GM12875 (cell line): Measurements from ENCODE around the gene GINS2.

Experiments used
- H3K4me3 ChIP-seq: one replicate; pipeline ENCODE4 v1.5.1; 2011; ENCODE audit warnings: low read depth, low read length, control low read depth
- CTCF ChIP-seq: IDR thresholded peaks from 2 replicates; pipeline ENCODE4 v1.5.1; 2011; ENCODE audit warnings: low read depth, mild to moderate bottlenecking, control low read depth, inconsistent platforms, low read length, moderate library complexity, borderline replicate concordance; ENCODE audit not compliant: insufficient read depth

The GINS2 gene

DNA sequence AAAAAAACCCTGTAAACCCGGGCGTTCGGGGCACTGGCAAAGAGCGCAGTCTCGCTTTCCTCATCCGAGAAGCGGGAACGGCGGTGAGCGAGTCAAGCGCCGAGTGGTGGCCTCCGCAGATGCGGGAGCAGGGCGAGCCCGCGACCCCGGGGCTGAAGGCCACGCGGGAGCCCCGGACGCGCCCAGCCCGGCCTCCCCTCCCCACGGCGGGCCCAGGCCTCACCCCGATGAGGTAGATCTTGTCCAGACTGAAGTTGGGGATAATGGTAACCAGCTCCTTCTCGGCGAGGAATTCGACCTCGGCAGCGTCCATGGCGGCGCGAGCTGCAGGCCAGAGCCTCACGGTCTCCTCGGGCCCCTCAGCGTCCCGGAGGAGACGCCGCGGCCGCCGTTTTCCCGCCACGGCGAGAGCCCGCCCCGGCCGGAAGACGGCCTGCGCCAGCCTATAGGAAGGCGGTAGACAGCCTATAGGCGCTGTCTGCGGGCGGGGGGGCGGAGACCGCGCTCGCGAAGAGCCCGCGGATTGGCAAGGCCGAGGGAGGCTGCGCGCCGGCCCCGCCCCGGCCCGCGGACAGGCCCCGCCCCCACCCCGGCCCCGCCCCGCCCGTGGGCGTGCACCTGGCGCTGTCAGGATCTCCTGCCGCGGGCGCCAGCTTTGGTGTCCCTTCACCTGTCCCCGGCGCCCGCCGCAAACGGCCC lies at the start of gene GINS2:
Gene GINS2 (minus strand): TSS at position 369 of the 699 bp plus-strand sequence. CDS start 56 bp downstream, at position 313.
- no peak for TF ChIP-seq CTCF
- peak within 1 kb of the TSS; percentile 84 for H3K4me3 ChIP-seq

DNA sequence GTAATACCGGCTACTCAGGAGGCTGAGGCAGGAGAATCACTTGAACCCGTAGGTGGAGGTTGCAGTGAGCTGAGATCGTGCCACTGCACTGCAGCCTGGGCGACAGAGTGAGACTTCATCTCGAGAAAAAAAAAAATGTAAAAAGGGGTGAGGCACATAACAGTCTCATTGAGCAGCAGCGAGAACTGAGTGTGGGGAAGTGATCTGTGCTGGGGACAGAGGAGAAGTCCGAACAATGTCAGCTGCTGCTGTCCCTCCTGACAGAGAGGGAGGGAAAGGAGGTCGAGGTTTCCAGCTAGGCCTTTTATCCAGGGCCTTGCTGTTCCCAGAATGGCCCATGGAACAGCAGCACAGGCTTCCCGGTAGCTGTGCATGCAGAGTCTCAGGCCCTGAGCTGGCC lies 48.2 kb upstream of the GINS2 start:
- H3K4me3 ChIP-seq = no peak overlapping the region
- TF ChIP-seq CTCF = no peak

DNA sequence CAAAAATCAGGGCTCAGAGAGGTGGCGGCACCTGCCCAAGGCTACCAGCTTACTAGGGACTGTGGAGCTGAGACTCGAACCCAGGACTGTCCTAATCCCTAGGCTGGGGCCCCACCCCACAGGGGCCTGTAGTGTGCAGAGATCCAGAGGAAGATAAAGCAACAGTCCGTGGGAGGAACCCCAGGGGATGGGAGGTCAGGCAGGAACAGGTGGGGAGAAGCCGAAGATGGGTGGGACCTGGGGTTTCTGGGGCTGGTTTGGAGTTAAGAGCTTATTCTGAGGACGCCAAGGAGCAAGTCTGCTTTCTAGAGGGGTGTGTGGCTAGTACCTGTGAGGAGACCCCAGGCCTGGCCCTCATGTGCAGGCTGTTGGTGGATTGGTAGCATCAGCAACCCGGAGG lies 47.2 kb upstream of the GINS2 start:
- no peak overlapping the region for H3K4me3 ChIP-seq
- TF ChIP-seq CTCF = no peak

GRCh38 chr16:85735225-85735635 lies 46.5 kb upstream of the GINS2 start:
- no peak for TF ChIP-seq CTCF
- no peak overlapping the region for H3K4me3 ChIP-seq

- H3K4me3 ChIP-seq = no peak overlapping the region
- no peak for TF ChIP-seq CTCF
These were observed 45.7 kb upstream of the GINS2 start for GRCh38 chr16:85734311-85735017.

DNA sequence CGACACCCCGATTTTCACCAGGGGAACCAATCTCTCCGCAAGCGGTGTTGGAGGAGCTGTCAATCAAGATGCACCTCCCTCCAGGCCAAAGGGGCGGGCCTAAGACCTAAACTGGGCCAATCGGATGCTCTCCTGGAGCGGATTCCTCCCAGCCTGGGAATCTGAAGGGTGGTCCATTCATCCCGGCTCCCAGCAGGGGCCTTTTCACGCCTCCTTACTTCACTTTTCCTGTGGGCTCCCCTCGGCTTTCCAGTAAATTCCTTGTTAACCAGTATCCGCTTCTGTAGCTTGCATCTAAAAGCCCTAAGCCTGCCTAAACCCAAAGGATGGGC lies 45.1 kb upstream of the GINS2 start:
- no peak overlapping the region for H3K4me3 ChIP-seq
- no peak for TF ChIP-seq CTCF

DNA sequence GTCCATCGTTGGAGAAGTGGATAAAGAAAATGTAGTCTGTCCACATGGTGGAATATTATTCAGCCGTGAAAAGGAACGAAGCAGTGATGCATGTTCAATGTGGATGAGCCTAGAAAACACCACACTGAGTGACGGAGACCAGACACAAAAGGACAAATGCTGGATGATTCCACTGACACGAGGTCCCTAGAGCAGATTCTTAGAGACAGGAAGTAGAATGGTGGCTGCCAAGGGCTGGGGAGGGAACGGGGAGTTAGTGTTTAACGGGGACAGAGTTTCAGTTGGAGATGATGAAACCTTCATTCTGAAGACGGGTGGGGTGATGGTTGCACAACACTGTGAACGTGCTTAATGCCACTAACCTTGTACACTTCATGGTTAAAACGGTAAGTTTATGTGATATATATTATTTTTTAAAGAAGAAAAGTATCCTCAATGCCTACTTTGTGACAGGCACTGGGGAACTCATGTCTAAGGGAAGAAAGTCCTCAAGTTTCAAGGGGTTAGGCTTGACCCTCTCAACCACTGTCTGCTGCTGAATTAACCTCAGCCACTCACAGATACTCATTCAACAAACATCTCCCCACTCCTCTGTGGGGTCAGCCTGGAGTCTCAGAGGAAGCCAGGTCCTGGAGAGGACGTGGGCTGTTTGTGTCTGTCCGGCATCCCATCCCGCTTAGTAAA lies 44.5 kb upstream of the GINS2 start:
- TF ChIP-seq CTCF = no peak
- H3K4me3 ChIP-seq = no peak overlapping the region
